ENCODE measurements around the gene GAREM1. TPM values are rescaled to one million over a fixed set of nuclear protein-coding genes. Genes with fewer than 3 reads are reported as not detected.

GAREM1 gene
- total and polyA plus RNA-seq, 4 donors, result 3.0 to 13.7 (median 8.5) TPM

DNA sequence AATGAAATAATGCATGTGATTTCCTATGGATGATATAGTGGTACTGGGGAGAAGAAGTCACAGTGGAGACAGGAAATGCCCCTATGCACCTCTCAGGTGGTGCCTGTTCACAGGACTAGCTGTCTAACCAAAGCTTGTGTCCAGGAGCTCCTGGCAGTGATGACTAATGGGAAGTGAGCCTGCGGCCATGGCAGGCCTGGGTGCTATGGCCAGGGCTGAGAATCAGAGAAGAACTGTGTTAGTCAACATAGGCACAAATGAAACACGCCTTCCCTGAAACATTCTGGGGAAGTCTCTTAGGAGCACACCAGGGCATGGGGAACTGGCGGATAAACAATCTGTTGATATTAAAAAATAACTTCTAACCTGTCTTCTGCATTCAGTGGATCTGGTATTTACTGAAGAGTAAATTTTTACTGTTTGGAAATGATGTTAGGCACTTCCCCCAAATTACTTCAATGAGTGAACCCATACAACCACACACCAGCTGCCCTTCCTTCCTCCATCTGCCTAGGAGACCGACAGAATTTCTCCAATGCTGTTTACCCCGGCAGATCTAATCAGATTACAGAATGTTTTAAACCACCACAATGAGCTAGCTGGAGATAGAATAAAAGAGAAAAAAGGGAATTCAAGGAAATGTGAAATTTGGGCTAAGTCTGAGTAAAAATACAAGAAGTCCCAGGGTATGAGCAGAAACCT lies 213.4 kb downstream of the GAREM1 start:
- ATAC-seq (ENCODE audit: insufficient read depth, low FRiP score) (no peak), DNase-seq (no peak)
- H3K27me3 ChIP-seq (ENCODE audit: control insufficient read depth in 3 of 3, insufficient read depth in 3 of 3, low read length in 2 of 3), result no peaks in the 10 kb centered on the region
- no peaks in the 10 kb centered on the region for H3K4me1 ChIP-seq (ENCODE audit: control insufficient read depth in 5 of 5, insufficient read depth in 5 of 5, low read length in 5 of 5)
- no peak overlapping the region for H3K9ac ChIP-seq (ENCODE audit: insufficient read depth in 1 of 2, low read length in 2 of 2)
- H3K4me3 ChIP-seq, result no peak overlapping the region
- WGBS, 2 donors, result 32 to 61% methylated on average over 5 of the region's 5 CpGs
- H3K27ac ChIP-seq (ENCODE audit: low read depth in 1 of 2, low read length in 1 of 2), result no peak overlapping the region
- TF ChIP-seq, protein P1, sequence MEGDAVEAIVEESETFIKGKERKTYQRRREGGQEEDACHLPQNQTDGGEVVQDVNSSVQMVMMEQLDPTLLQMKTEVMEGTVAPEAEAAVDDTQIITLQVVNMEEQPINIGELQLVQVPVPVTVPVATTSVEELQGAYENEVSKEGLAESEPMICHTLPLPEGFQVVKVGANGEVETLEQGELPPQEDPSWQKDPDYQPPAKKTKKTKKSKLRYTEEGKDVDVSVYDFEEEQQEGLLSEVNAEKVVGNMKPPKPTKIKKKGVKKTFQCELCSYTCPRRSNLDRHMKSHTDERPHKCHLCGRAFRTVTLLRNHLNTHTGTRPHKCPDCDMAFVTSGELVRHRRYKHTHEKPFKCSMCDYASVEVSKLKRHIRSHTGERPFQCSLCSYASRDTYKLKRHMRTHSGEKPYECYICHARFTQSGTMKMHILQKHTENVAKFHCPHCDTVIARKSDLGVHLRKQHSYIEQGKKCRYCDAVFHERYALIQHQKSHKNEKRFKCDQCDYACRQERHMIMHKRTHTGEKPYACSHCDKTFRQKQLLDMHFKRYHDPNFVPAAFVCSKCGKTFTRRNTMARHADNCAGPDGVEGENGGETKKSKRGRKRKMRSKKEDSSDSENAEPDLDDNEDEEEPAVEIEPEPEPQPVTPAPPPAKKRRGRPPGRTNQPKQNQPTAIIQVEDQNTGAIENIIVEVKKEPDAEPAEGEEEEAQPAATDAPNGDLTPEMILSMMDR (IDR thresholded peaks at IDR 0.05; ENCODE audit: control extremely low read depth, extremely low read depth), result no peak
- no peaks in the 10 kb centered on the region for H3K36me3 ChIP-seq (ENCODE audit: control insufficient read depth in 4 of 4, insufficient read depth in 4 of 4, low read length in 4 of 4)
- H3K9me3 ChIP-seq (ENCODE audit: control insufficient read depth in 4 of 4, insufficient read depth in 3 of 4, low read length in 3 of 4), result no peaks in the 10 kb centered on the region

DNA sequence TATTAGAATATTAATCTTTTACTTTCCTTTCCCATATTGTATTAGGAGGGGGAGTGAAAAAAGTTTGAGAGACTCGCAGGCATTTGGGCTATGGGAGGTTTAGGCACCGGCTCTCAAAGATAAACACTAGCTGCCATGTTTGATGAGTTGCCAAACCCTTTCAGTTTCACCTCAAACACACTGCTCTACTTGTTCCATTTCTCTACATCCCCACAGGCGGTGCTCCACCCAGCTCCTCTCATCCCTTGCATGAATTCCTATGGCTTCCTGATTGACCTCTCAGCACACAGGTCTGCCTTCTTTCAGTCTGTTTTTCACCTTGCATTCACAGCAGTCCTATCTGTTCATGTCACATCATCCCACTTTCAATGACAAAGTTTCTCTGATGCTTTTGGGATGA lies 215.1 kb downstream of the GAREM1 start:
- WGBS, 2 donors, result 59 to 69% methylated on average over 3 of the region's 3 CpGs
- Histone ChIP-seq H3K36me3 (ENCODE audit: control insufficient read depth in 4 of 4, insufficient read depth in 4 of 4, low read length in 4 of 4) (no peaks in the 10 kb centered on the region), H3K9ac (ENCODE audit: insufficient read depth in 1 of 2, low read length in 2 of 2) (no peak overlapping the region), H3K27me3 (ENCODE audit: control insufficient read depth in 3 of 3, insufficient read depth in 3 of 3, low read length in 2 of 3) (no peaks in the 10 kb centered on the region), H3K4me1 (ENCODE audit: control insufficient read depth in 5 of 5, insufficient read depth in 5 of 5, low read length in 5 of 5) (no peaks in the 10 kb centered on the region), H3K4me3 (no peak overlapping the region), H3K27ac (ENCODE audit: low read depth in 1 of 2, low read length in 1 of 2) (no peak overlapping the region), H3K9me3 (ENCODE audit: control insufficient read depth in 4 of 4, insufficient read depth in 3 of 4, low read length in 3 of 4) (no peaks in the 10 kb centered on the region)
- DNase-seq (no peak), ATAC-seq (ENCODE audit: insufficient read depth, low FRiP score) (no peak)
- TF ChIP-seq, protein P1 (IDR thresholded peaks at IDR 0.05; ENCODE audit: control extremely low read depth, extremely low read depth), result no peak

DNA sequence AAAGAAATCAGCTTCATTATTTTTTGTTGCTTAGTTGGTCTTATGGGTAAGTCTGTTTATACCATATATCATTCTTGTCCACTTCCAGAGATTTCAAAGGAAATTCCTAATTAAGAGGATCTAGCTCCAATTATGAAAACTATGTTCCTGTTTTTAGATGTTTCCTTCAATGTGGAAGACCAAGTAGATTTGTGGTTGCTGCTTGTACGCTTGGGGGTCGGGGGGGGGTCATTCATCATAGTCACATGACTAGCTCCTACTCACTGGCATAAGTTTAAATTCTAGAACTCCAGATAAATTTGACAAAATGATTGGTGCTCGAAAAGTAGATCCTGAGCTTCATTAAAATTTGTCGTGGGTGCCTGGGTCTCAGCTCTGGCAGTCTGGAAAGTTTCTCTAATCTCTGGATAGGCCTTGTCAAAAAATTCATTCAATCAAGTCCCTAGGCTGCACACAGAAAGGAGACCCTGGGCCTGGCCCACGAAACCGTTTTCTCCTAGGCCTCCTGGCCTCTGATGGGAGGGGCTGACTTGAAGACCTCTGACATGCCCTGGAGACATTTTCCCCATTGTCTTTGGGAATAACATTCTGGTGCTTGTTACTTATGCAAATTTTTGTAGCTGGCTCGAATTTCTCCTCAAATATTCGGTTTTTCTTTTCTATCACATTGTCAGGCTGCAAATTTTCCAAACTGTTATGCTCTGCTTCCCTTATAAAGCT lies 218.4 kb downstream of the GAREM1 start:
- Histone ChIP-seq H3K27me3 (ENCODE audit: control insufficient read depth in 3 of 3, insufficient read depth in 3 of 3, low read length in 2 of 3) (no peaks in the 10 kb centered on the region), H3K9me3 (ENCODE audit: control insufficient read depth in 4 of 4, insufficient read depth in 3 of 4, low read length in 3 of 4) (no peaks in the 10 kb centered on the region), H3K4me3 (no peak overlapping the region), H3K36me3 (ENCODE audit: control insufficient read depth in 4 of 4, insufficient read depth in 4 of 4, low read length in 4 of 4) (no peaks in the 10 kb centered on the region), H3K27ac (ENCODE audit: low read depth in 1 of 2, low read length in 1 of 2) (no peak overlapping the region), H3K4me1 (ENCODE audit: control insufficient read depth in 5 of 5, insufficient read depth in 5 of 5, low read length in 5 of 5) (no peaks in the 10 kb centered on the region), H3K9ac (ENCODE audit: insufficient read depth in 1 of 2, low read length in 2 of 2) (no peak overlapping the region)
- TF ChIP-seq, protein P1 (IDR thresholded peaks at IDR 0.05; ENCODE audit: control extremely low read depth, extremely low read depth), result no peak
- no peak for ATAC-seq (ENCODE audit: insufficient read depth, low FRiP score)
- DNase-seq, result no peak
- WGBS, 2 donors, result 67 to 69% methylated on average over 8 of the region's 8 CpGs

All from lung (tissue), 12 donors.